ENCODE data around the gene ZFYVE28. TPM values are rescaled to one million over a fixed set of nuclear protein-coding genes. Genes with fewer than 3 reads are reported as not detected.

Gene ZFYVE28
- total RNA-seq, 3 donors from 2014 or later, result 32.4 to 56.4 (median 42.9) TPM

DNA sequence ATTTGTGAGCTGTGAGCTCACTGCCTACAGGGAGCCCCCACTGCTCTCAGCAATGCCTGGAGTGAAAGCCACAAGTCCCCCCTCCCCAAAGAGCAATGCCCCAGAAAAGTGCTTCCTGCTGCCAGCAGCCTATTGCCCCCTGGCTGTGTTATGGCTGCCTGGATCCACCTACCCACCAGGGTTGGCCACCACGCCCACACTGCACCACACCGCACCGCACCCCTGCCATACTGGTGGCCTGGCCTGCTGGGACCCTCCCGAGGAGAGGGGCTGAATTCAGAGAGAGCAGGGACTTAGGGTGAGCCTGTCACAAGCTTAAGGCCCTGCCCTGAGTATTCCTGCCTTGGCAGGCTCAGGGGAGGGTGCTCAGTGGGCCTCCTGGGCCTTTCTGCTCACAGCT is 4.6 kb upstream of the ZFYVE28 start:
- DNase-seq, result peak in 1 of 3 donors; percentile 23
- Histone ChIP-seq H3K4me3 (no peak overlapping the region), H3K36me3 (ENCODE audit: low read depth) (no peaks in the 10 kb centered on the region), H3K9me3 (no peaks in the 10 kb centered on the region), H3K4me1 (ENCODE audit: low read depth) (peaks cover 7% of the 10 kb centered on the region)
- TF ChIP-seq, protein P1, sequence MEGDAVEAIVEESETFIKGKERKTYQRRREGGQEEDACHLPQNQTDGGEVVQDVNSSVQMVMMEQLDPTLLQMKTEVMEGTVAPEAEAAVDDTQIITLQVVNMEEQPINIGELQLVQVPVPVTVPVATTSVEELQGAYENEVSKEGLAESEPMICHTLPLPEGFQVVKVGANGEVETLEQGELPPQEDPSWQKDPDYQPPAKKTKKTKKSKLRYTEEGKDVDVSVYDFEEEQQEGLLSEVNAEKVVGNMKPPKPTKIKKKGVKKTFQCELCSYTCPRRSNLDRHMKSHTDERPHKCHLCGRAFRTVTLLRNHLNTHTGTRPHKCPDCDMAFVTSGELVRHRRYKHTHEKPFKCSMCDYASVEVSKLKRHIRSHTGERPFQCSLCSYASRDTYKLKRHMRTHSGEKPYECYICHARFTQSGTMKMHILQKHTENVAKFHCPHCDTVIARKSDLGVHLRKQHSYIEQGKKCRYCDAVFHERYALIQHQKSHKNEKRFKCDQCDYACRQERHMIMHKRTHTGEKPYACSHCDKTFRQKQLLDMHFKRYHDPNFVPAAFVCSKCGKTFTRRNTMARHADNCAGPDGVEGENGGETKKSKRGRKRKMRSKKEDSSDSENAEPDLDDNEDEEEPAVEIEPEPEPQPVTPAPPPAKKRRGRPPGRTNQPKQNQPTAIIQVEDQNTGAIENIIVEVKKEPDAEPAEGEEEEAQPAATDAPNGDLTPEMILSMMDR (IDR thresholded peaks at IDR 0.05), result no peak
- intact Hi-C loops (cut with DNase I, micrococcal nuclease), result no loop called here
- no peak for ATAC-seq

DNA sequence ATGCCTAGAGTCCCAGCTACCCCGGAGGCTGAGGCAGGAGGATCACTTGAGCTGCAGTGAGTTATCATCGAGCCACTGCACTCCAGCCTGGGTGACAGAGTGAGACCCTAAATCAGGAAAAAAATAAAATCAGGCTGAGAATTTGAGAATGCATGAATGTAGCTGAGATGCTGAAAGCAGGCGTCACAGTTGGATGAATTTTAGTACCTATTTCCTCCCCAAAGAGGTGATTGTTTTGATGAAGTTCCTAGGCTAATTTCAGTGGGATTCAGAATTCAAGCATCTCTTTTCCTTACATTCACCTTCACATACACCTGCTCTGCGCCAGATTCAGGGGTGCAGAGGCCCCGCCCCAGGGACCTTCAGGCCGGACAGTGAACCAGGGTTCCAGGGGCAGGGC is 3.5 kb upstream of the ZFYVE28 start:
- intact Hi-C loops (cut with DNase I, micrococcal nuclease), result no loop called here

DNA sequence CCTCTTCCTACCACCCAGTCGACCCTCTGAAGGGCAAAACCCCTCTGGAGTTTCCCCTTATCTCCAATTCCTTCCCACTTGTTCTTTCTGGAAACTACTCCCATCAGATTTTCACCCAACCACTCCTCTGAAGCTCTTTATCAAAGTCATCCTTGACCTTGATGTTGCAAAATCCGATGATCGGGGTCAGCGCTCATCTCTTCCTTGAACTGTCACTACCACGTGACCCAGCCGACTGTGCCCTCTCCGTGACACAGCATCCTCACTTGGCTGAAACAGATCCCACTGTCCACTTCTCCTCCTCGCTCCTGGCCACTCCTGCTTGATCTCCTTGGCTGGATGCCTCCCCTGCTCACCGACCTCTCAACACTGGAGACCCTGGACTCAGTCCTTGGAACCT is 1.4 kb upstream of the ZFYVE28 start:
- intact Hi-C loops (cut with DNase I, micrococcal nuclease), result no loop called here
- ATAC-seq (no peak), DNase-seq (no peak)
- TF ChIP-seq, protein P1 (IDR thresholded peaks at IDR 0.05), result no peak
- Histone ChIP-seq H3K9me3 (no peaks in the 10 kb centered on the region), H3K4me3 (no peak overlapping the region), H3K36me3 (ENCODE audit: low read depth) (no peaks in the 10 kb centered on the region), H3K4me1 (ENCODE audit: low read depth) (peaks cover 13% of the 10 kb centered on the region)

More for the DNA sequence above, 3.5 kb upstream of the ZFYVE28 start:
- Histone ChIP-seq H3K36me3 (ENCODE audit: low read depth) (no peaks in the 10 kb centered on the region), H3K4me3 (no peak overlapping the region), H3K4me1 (ENCODE audit: low read depth) (peaks cover 13% of the 10 kb centered on the region), H3K9me3 (no peaks in the 10 kb centered on the region)
- no peak for DNase-seq
- TF ChIP-seq, protein P1 (IDR thresholded peaks at IDR 0.05), result no peak
- ATAC-seq, result no peak

DNA sequence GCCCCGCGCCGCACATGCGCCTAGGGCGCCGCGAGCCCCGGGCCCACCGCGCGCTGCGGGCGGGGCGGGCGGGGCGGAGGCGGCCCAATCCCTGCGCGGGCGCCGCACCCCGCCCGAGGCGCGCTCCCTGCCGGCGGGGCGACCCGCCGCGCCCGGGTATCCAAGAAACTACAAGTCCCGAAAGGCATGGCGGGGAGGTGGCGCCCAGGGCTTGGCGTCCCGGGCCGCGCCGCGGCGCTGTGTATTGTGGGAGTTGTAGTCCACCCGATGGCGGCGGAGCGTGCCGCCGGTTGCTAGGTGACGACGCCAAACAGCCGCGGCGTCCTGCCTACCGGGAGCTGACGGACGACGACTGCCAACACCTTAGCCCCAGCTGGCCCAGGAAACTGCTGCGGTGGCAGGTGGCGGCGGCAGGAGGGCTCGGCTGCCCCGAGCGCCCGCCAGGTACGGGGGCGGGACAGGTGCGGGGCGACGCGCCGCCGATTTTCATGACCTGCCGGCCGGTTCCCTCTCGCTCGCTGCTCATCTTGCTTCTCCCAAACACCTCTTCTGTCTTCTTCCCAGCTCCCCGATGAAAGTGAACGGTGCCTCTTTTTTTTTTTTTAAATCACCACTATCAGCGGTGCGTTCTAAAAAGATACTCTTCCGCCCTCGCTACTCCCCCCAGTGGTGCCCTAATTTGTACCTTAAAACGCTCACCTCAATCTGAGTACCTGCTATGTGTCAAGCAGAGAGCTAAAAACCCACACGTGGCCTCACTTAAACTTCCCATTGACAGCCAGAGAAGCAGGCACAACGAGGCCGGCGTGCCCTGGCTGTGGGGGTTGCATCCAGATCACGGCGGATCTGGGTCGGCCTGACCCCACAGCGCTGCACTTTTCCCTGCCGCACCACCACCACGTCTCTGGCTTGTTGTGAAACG is 466 bp upstream of the ZFYVE28 start, which contains the start of gene CFAP99:
CFAP99 (plus strand) TSS at position 306 of the 922 bp plus-strand sequence.
- TF ChIP-seq, protein P1 (IDR thresholded peaks at IDR 0.05), result no peak
- peak; percentile 99 for DNase-seq
- ATAC-seq, result peak; percentile 90
- Histone ChIP-seq H3K9me3 (no peaks in the 10 kb centered on the region), H3K4me1 (ENCODE audit: low read depth) (peaks cover 22% of the 10 kb centered on the region), H3K36me3 (ENCODE audit: low read depth) (no peaks in the 10 kb centered on the region), H3K4me3 (peak within 1 kb of the TSS; percentile 61)
- intact Hi-C loops (cut with DNase I, micrococcal nuclease), result no loop called here

DNA sequence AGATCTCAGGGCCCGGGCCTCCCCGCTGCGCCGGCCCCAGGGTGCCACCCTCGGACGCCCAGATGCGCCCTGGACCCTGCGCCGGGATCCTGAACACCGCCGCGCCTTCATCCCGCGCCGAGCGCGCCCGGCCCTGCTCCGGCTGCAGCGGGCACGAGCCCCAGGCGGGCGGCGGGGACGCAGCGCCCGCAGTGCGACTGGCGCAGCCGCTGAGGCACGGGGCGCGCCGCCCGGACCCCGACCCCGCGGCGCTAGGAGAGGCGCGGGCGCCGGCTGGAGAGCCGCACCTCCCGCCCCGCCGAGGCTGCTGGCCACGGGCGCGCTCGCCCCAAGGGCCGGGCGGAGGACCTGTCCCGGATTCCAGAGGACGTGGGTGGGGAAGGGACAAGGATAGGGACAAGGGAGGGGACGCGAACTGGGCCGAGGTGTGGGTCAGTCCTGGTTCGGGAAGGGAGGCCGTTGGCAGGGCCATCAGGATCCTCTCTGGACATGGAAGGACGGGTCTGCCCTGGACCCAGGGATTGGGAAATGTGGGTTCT is 1.1 kb downstream of the ZFYVE28 start:
- Histone ChIP-seq H3K4me1 (ENCODE audit: low read depth) (peaks cover 29% of the 10 kb centered on the region), H3K36me3 (ENCODE audit: low read depth) (no peaks in the 10 kb centered on the region), H3K9me3 (no peaks in the 10 kb centered on the region), H3K4me3 (peak overlapping the region; percentile 24)
- intact Hi-C loops (cut with DNase I, micrococcal nuclease), result no loop called here
- TF ChIP-seq, protein P1 (IDR thresholded peaks at IDR 0.05), result no peak
- no peak for ATAC-seq
- peak in 1 of 3 donors; percentile 65 for DNase-seq

Measured in mucosa of descending colon (tissue), 3 donors.